Subcutaneous adipose tissue (tissue), 4 donors: ENCODE measurements around the gene SPAG9. TPM values are rescaled to one million over a fixed set of nuclear protein-coding genes. Genes with fewer than 3 reads are reported as not detected.

Experiments used
- CTCF ChIP-seq: fragments of 450-650 bp; IDR thresholded peaks from one replicate; pipeline ENCODE4 v1.5.1; 2016; ENCODE audit warnings: low read depth, mild to moderate bottlenecking, control low read depth, antibody characterized with exemption, moderate library complexity
- total RNA-seq, 4 donors: library from RNA; depleted of rRNA; stranded (reverse); fragments of >200 nt; gene quantifications; one replicate each; pipeline ENCODE4 v1.1.0, GENCODE V29; 2016

SPAG9 gene
- total RNA-seq, 4 donors from 2014 or later = 135 to 153 (median 150) TPM

- TF ChIP-seq CTCF = no peak
Measured at GRCh38 chr17:51035431-51035830, 85.2 kb downstream of the SPAG9 start.

GRCh38 chr17:51034800-51035199 lies 85.9 kb downstream of the SPAG9 start:
- TF ChIP-seq CTCF = no peak

GRCh38 chr17:51032850-51033249 lies 87.8 kb downstream of the SPAG9 start:
- no peak for TF ChIP-seq CTCF

GRCh38 chr17:51029568-51030463 lies 90.9 kb downstream of the SPAG9 start:
- no peak for TF ChIP-seq CTCF

- no peak for TF ChIP-seq CTCF
Measured at GRCh38 chr17:51029142-51029541, 91.5 kb downstream of the SPAG9 start.

- TF ChIP-seq CTCF = no peak
Measured at GRCh38 chr17:51028176-51028863, 92.3 kb downstream of the SPAG9 start.

- TF ChIP-seq CTCF = no peak
Measured at GRCh38 chr17:51018541-51018940, 102.1 kb downstream of the SPAG9 start.
